T follicular helper cell (primary cell): ENCODE results near the gene ADAM12.

Source experiments
- DNase-seq: peaks from one replicate; pipeline ENCODE4 v3.0.0-alpha.2; 2020; ENCODE audit warnings: low read depth

Gene ADAM12

GRCh38 chr10:126315494-126316177 is 72.6 kb downstream of the ADAM12 start:
- DNase-seq: no peak

DNA sequence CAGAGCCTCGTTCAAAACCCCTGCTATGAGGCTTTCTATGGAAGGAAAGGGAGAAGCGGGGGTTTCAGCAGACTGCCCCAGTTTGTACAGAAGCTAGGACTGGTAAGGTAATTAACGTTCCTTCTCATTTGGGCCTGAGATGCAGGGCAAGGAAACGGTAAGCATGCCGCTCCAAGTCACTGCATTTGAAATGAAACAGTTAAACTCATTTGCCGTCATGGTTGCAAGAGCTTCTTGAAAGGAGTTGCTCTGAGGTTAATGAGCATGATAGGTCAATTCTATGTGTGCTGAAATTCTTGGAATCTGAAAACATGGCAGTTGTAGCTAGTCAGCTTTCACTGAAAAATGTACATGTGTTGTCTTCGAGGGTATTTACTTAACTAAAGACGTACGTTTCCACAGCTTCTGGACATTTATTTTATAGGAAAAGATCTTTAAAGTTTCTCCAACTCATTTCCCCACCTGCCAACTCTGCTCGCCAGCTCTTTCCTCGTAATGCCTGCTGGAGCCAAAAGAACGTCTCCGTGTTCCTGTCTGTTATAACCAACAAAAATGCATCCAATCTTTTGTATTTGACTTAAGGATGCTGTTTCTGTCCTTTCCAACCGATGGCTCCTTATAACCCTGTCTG is 73.3 kb downstream of the ADAM12 start:
- DNase-seq: no peak

DNA sequence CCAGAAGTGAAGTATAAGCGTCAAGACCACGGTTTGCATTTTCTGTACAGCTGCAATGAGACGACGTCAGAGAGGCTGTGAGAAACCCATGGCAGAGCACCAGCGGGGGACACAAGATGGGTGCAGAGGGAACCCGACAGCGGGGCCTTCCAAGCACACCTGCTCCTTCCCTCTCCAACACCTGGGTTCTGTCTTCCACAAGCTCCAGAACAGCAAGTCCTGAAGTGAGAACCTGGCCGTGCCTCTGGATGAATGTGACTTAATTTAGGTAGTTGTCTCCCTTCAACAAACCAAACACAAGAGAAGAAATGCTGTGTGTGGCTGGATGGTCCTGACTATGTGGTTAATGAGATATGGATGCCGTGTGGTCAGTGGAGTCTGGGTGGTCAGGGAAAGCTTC is 76.1 kb downstream of the ADAM12 start:
- no peak for DNase-seq

DNA sequence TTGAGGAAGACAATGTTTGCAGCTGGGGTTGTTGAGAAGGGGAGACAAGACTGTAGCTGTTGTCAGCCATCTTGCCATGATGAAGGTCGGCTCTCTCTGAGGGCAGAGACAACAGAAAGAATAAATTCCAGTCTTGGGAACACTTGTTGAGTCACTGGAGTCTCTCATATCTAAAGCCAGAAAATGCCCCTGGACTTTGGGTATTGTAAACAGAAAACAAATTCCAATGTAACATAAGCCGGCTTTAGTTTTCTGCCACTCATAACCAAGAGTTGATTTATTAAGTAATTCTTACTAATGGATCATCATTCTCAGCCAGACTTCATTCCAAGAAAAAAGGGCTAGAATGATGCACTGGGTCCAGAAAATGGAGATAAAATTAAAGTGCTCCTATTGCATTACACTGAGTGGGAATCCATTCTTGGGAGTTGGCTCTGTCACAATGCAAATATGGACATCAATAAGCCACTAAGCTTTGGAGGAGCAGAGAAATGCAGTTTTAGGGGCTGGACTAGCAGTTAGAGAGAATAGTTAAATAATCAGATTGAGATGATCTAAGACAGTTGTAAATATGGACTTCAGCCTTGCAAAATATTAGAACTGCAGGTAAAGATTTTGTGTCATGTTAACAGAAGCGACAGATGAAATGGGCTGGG is 78.9 kb downstream of the ADAM12 start:
- DNase-seq: no peak

DNA sequence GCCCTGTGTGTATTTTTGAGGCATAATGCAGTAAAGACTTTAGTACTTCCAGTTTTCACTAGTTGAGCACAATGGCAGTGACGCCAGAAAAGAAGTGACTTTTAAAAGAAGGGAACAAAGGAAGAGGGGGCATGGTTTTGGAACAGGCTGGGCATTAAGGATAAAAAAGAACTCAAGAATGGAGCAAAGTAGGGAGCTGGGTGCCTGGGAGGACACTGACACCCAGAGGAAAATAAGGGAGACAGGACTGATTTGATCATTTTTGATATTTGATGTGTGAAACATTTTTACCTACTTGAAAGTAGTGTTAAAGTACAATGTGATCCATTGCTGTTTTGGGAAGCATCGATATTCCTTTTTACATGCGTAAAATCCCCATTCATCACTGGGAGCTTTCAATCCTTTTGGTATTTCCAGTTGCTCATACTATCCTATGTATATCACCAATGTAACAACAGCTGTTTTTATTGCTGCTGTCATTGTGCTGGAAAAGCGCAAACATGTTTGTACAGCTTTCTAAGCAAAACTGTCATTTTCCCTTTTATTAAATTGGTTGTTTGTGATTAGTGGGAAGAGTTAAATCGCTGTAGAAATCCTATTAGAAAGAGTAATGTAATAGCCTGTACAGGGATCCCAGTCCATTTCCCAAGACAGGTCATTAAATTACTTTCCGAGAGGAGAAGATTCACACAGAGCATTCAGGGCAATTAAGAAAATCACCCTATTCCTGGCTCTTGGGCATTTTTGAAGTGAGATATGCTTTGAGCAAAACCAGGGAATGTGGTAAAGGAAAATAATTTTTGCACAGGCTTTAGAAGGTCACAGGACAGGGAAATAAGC is 85.2 kb downstream of the ADAM12 start:
- no peak for DNase-seq

DNA sequence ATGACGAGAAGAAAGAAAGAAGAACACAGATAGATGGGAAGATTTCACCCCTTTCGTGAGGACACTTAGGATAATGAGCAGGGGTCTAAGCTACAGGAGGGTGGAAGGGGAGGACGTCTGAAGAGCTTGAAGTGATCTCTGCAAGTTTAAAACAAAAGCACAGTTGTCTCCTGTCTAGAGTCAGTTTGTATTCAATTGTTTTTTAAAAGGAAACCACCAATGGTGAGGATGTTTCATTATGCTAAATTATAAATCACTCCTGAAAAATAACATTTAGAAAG is 85.9 kb downstream of the ADAM12 start:
- DNase-seq: no peak

GRCh38 chr10:126301701-126302475 is 86.4 kb downstream of the ADAM12 start:
- DNase-seq: no peak

- DNase-seq: no peak
Observed at GRCh38 chr10:126294451-126294850, 93.8 kb downstream of the ADAM12 start.

- no peak for DNase-seq
Observed at GRCh38 chr10:126290232-126290631, 98.0 kb downstream of the ADAM12 start.

GRCh38 chr10:126288547-126289493 is 99.5 kb downstream of the ADAM12 start:
- no peak for DNase-seq

DNA sequence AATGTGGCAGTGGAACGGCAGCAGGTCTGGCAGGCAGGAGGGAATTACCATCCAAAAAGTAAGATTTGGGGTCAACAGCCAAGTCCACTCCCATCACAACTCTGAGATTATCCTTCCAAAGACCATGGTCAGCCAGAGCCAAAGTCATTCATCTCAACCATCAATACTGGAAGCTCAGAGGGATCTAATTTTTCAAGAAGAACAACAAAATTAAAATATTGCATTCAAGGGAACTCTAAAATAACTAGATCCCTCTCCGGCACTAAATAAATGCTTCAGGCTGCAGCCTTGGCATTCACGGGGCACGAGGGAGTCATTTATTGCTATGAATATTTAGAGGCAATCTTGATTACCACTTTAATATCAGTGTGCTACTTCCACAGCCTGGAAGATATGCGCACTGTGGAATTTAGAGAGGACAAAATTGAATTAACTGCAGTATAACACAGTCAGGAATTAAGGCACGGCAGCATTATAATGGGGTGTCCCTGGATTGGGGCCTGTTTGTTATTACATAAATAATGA is 102.0 kb downstream of the ADAM12 start:
- DNase-seq: no peak

DNA sequence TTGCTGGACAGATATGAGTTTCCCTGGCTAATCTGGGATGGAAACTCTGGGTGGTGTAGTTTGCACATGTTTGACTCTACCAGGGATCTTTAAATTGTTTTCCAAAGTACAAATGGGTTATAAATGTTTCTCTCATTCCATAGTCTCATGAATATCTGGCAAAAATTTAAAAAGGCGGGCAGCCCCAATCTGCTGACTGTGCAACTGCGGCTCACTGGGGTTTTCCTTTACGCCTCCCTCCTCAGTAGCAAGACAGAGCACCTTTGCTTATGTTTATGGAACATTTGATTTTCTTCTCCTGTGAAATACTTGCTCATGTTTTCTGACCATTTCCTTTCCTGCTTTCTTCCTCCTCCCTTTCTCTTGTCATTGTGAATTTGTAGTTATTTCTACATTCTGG is 105.0 kb downstream of the ADAM12 start:
- no peak for DNase-seq

GRCh38 chr10:126278851-126279250 is 109.4 kb downstream of the ADAM12 start:
- no peak for DNase-seq

DNA sequence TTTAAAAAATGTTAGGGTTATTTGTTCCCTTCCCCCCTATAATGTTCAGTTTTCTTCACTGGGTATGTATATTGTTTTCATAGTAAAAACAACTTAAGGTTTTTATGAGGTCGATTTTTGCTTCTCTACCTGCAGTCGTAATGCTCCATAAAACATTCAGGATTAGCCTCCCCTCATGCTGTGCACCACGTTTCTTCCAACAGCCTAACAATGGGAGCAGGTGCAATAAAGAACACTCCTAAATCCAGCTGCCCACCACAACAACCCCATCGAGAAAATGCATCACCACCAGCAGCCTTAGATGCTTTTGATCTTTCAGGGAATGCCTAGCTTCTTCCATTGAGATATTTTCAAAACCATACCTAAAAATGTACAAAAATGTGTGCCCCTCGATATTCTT is 111.1 kb downstream of the ADAM12 start:
- DNase-seq: no peak

DNA sequence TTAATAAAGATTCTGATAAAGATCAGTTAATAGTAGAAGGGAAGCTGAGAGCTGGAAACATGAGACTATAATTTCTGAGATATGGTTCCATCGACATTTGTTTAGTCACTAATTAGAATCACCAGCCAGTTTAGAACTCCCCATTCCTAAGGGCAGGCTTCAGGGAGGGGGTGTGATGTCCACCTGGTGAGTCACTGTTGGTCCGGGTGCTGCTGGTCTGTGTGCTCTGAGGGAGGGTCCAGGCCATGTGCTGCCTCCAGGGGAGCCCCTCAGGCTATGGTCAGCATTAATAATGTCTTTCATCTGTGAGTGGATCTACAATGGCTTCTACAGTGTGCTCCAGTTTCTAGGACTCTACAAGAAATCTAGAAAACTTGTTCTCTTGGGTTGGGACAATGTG is 115.8 kb downstream of the ADAM12 start:
- no peak for DNase-seq

- no peak for DNase-seq
Observed at GRCh38 chr10:126270111-126270510, 118.2 kb downstream of the ADAM12 start.

DNA sequence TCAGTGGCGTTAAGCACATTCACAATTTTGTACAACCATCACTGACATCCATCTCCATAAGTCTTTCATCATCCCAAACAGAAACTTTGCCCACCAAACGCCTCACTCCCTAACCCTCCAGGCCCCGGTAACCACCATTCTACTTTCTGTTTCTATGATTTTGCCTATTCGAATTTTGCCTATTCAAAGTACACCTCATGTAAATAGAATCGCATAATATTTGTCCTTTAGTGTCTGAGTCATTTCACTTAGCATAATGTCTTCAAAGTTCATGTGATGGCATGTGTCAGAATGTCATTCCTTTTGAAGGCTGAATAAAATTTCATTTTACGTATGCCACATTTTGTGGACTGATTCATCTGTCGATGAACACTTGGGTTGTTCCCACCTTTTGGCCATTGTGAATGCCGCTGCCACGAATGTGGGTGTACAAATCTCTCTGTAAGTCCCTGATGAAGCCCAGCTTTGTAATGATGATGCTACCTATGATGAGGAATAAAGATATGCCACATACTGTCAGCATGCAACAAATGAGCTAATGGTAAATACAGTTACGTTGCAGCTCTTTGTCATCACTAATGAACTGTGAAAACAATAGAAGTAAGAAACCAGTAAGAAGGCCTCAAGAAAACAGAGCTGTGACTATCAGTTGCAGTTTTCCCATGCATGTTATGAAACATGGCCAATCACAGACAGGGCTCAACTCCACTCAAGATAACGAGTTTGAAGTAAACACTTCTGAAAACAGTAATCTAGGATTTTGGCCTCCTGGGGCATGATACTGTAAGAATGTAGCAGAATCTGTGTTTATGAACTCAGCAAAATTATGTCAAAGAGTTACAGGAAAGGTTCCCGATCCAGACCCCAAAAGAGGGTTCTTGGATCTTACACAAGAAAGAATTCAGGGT is 120.0 kb downstream of the ADAM12 start:
- no peak for DNase-seq

- no peak for DNase-seq
Observed at GRCh38 chr10:126264102-126265018, 123.9 kb downstream of the ADAM12 start.
